Activated effector memory CD4-positive, alpha-beta T cell treated with Interleukin-2 at 50 U/mL for 16 hours (primary cell): ENCODE results near the gene MAVS.
A peak's percentile ranks its signal among the peaks of the same experiment; 100 is the strongest.
"Not testable (repeated sequence)": the region's sequence is repeated elsewhere in the genome, so short reads cannot be mapped to it uniquely, and the experiment has no call there.

Experiments
- DNase-seq: peaks from one replicate; pipeline ENCODE4 v3.0.0-alpha.2; 2020

The MAVS gene

GRCh38 chr20:3857405-3857804 lies 10.8 kb downstream of the MAVS start:
- no peak for DNase-seq

GRCh38 chr20:3858689-3859088 lies 12.1 kb downstream of the MAVS start:
- no peak for DNase-seq

- DNase-seq: no peak
Measured at GRCh38 chr20:3861191-3861590, 14.6 kb downstream of the MAVS start.

DNA sequence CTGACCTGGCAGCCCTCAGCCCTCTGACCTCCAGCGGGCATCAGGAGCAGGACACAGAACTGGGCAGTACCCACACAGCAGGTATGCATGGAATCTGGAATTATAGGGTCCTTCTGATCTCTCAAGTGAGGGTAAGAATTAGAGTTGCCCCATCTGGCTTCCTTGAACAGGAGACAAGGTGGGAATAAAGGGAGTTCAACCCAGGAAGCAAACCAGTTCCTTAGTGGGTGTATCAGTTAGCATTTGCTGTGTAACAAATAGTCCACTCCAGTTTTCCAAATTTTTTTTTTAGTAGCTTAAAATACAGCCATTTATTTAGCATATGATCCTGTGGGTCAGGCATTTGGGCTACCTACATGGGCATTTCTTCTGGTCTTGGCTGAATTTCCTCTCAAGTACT lies 15.7 kb downstream of the MAVS start:
- DNase-seq: no peak

DNA sequence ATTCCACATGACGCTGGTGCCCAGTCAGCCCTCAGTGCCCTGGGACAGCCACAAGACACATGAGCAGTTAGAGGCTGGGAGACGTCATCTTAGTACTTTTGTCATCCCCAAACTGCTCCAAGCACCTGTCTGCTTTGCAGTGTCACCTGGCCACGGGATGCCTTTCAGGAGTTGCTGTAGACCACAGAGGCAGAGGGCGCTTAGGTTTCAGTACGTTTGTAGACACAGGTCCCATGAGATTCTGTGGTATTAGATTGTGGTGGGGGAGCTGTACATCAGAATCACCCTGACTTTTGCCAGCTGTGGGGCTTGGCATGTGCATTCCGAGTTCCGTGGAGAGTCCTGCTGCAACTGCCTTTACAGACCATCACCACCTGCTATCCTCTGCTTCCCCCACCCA lies 16.7 kb downstream of the MAVS start:
- DNase-seq: no peak

DNA sequence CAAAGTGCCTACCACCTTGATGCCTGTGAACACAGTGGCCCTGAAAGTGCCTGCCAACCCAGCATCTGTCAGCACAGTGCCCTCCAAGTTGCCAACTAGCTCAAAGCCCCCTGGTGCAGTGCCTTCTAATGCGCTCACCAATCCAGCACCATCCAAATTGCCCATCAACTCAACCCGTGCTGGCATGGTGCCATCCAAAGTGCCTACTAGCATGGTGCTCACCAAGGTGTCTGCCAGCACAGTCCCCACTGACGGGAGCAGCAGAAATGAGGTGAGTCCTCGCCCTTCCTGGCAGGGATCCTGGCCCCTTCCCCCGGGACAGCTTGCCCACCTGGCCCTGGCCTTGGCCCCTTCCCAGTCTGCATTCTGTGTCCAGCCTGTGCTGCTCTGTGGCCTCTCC lies 17.9 kb downstream of the MAVS start:
- no peak for DNase-seq

DNA sequence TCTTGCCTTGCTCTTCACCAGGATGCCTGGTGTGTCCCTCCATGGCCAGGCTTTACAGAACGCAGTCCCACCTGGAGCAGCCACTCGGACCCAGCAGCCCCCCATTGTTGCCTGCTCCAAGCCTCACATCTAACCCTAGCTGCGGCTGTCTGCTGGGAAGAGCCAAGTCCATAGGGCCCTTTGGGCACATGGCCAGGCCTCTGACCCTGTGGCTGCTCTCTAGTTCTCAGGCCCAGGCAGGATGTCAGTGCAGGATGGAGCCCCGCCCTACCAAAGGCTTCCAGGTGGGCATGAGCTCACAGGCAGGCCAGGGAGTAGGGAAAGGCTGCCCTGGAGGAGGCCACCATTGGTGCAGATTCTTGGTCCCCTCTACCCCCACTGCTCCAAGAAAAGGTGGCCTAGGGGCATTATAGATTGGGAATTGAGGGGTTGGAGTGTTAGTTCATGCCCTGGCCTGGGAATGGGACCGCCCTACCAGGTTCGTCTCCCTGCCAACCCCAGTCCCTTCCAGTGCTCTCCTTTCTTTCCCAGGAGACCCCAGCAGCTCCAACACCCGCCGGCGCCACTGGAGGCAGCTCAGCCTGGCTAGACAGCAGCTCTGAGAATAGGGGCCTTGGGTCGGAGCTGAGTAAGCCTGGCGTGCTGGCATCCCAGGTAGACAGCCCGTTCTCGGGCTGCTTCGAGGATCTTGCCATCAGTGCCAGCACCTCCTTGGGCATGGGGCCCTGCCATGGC lies 18.7 kb downstream of the MAVS start:
- no peak for DNase-seq

DNA sequence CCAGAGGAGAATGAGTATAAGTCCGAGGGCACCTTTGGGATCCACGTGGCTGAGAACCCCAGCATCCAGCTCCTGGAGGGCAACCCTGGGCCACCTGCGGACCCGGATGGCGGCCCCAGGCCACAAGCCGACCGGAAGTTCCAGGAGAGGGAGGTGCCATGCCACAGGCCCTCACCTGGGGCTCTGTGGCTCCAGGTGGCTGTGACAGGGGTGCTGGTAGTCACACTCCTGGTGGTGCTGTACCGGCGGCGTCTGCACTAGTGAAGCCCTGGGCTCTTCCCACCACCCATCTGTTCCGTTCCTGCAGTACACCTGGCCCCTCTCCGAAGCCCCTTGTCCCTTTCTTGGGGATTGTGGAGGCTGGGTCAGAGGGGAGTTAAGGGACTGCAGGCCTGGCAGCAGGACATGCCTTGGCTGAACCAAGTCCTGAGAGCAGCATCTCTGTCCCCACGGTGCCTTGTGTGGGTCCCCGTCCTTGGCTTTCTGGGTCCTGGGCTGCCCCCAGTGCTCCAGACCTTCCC lies 19.3 kb downstream of the MAVS start:
- DNase-seq: no peak

DNA sequence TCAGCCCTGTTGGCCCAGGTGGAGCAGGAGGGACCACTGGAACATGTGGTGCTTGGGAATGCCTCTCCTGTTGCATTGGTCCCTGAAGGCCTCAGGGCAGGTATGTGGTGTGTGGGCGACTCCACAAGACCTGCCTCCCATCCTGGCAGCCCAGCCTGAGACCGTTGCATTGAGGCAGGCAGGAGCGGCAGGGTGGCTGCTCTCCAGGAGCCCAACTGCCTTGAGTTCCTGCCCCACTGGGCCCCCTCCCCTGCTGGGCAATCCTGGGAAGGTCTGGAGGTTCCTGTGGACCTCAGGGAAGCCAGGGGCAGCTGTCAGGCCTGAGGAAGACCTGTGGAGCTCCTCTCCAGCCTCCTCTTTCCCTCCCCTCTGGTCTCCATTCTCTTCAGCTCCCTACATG lies 19.8 kb downstream of the MAVS start:
- DNase-seq: no peak

- no peak for DNase-seq
Measured at GRCh38 chr20:3867802-3868201, 21.2 kb downstream of the MAVS start.

DNA sequence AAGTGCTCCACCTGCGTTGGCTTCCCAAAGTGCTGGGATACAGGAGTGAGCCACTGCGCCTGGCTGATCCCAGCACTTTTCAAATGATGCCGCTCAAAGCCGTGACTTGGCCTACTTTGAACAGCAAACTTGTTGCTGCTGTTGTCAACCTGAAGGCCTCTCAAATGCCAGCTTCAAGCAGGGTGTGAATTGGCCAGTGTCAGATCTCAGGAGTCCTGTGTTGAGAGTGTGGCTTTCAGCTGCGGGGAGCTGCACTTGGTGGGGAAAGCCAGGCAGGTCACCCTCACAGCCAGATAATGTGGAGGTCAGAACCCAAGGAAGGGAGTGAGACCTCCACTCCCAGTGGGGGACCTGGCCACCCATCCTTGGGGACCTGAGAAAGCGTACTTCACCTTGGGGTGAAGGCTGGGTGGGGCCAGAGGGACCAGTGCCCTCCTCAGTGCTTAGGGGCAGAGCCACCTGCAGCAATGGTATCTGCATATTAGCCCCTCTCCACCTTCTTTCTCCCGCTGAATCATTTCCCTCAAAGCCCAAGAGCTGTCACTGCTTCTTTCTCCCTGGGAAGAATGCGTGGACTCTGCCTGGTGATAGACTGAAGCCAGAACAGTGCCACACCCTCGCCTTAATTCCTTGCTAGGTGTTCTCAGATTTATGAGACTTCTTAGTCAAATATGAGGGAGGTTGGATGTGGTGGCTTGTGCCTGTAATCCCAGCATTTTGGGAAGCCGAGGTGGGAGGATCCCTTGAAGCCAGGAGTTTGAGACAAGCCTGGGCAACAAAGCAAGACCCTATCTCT lies 23.4 kb downstream of the MAVS start:
- DNase-seq: no peak

DNA sequence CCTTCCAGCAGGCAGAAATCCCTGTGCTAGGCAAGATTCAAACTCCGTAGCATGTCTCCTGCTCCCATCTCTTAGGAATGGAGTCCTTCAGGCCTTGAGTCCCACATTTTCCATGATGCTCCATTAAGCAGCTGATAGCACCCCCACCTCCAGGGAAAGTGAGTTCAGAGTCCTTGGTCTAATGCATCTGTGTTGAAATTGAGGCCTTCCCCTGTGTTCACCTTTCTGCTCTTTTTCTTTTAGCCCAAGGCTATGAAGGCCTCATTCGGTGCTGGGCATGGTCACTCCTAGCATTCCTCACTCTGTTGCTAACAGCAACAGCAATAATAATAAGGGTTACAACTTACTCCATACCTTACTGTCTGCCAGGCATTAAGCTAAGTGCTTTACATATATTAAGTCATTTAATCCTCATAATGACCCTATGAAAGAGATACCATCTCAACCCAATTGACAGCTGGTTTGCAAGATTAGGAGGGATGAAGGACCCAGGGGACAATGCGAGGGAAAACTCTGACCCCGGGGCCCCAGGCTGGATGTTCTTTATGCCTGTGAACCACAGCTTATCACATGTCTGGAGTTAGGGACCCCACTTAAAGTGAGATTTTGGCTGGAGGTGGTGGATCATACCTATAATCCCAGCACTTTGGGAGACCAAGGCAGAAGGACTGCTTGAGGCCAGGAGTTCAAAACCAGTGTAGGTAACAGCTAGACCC lies 25.1 kb downstream of the MAVS start:
- no peak for DNase-seq

GRCh38 chr20:3873507-3873906 lies 26.9 kb downstream of the MAVS start:
- DNase-seq: no peak

- no peak for DNase-seq
Measured at GRCh38 chr20:3874194-3874844, 27.7 kb downstream of the MAVS start.

GRCh38 chr20:3875378-3875974 lies 28.8 kb downstream of the MAVS start:
- DNase-seq: no peak

DNA sequence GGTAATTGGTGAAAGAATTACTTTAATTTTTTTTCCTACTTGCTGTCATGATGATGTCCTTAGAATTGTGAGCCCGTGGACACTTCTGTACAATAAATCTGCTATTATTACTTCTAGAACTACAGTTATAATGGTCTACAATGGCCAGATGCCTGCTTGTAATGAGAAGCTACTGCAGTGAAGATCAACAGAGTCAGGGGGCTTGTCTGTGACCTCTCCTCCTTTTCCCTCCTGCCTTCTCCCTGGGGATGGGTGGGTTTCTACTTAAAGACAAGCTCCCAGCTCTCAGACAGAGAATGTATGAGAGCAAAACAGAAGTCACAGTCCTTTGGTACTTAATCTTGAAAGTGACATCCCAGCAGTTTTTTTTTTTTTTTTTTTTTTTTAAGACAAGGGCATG lies 29.4 kb downstream of the MAVS start:
- DNase-seq: no peak

DNA sequence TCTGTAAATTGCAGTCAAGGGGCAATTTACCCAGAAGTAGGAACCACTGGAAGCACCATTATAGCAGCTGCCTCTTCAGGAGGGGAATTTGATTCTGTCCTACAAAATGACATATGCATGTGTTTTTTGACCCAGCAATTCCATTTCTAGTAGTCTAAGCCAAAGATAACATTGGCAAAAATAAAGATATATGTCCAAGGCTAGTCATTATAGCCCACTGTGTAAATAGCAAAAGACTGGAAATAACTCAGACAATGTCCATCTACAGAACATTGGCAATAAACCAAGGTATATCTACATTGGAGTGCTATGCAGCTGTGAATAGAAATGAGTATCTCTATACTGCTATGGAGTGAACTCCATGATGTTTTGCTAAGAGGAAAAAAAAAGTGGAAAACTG lies 30.0 kb downstream of the MAVS start:
- no peak for DNase-seq

DNA sequence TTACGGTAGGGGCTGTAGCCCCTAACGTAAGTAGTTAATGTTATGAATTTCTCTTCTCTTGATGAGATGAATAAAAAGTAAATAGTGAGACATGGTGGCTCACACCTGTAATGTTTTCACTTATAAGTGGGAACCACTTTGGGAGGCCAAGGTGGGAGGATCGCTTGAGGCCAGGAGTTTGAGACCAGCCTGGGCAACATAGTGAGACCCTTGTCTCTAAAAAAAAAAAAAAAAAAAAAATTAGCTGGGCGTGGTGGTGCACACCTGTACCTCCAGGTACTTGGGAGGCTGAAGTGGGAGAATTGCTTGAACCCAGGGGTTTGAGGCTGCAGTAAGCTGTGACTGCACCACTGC lies 32.3 kb downstream of the MAVS start:
- DNase-seq: not testable (repeated sequence)

DNA sequence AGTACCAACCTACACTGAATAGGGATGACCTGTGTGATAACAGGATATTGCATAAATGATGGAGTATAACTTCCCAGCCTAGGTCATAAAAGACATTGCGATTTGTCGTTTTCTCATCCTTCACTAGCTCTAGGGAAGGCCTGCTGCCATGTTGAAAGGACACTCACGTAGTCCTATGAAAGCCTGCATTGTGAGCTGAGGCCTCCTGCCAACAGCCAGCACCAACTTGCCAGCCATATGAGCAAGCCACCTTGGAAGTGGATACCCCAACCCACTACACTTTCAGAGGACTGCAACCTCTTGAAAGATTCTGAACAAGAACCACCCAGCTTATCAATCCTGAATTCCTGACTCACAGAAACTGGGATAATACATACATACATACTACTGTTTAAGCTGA lies 39.1 kb downstream of the MAVS start:
- DNase-seq: no peak

- DNase-seq: no peak
Measured at GRCh38 chr20:3887876-3888620, 41.4 kb downstream of the MAVS start.

- DNase-seq: peak; percentile 96
Measured at GRCh38 chr20:3888622-3889488, 42.2 kb downstream of the MAVS start, which contains the start of gene PANK2. PANK2 (plus strand) TSS chr20:3889387.
